A673 (cell line): ENCODE data around the gene SEC63. TPM values are rescaled to one million over a fixed set of nuclear protein-coding genes. Genes with fewer than 3 reads are reported as not detected.
"Not testable (repeated sequence)": the region's sequence is repeated elsewhere in the genome, so short reads cannot be mapped to it uniquely, and the experiment has no call there.

Source experiments
- BruUV-seq: library from RNA; stranded (reverse); fragments of 400-500 nt; replicated peaks from 2 replicates; lab custom pipeline; 2021; lab: Mats Ljungman, UMichigan
- CTCF ChIA-PET: fragments of 300-600 bp; sonication (Branson Sonifier 250); formaldehyde crosslinking; loops from one replicate; lab custom pipeline; 2022; ENCODE audit warnings: antibody characterized with exemption; lab: Charles Lee
- POLR2A ChIA-PET: fragments of 300-600 bp; sonication (Branson Sonifier 250); formaldehyde crosslinking; loops from one replicate; lab custom pipeline; 2022; ENCODE audit warnings: antibody characterized with exemption; ENCODE audit not compliant: low non-redundant PET; lab: Charles Lee
- DNase-seq: peaks from one replicate; pipeline ENCODE4 v3.0.0-alpha.2; 2015; ENCODE audit warnings: low spot score
- H3K27ac ChIP-seq: fragments of 200-600 bp; sonication (generic); 2 replicates; pipeline ENCODE4 v1.5.1; 2016; ENCODE audit warnings: mixed run types, low read depth, mild to moderate bottlenecking, mixed read lengths, antibody characterized with exemption, low read length; ENCODE audit not compliant: poor library complexity, severe bottlenecking
- H3K27me3 ChIP-seq: fragments of 200-600 bp; sonication (generic); replicated peaks from 2 replicates; pipeline ENCODE4 v1.6.1; 2017; ENCODE audit warnings: mixed run types, low read depth, mild to moderate bottlenecking, mixed read lengths, antibody characterized with exemption, low read length; ENCODE audit not compliant: insufficient read depth, poor library complexity
- H3K36me3 ChIP-seq: fragments of 200-600 bp; sonication (generic); 2 replicates; pipeline ENCODE4 v1.6.1; 2016; ENCODE audit warnings: mixed run types, mild to moderate bottlenecking, mixed read lengths, antibody characterized with exemption, low read length; ENCODE audit not compliant: insufficient read depth, poor library complexity, severe bottlenecking
- H3K4me1 ChIP-seq: fragments of 200-600 bp; sonication (generic); 2 replicates; pipeline ENCODE4 v1.6.1; 2017; ENCODE audit warnings: mixed run types, mild to moderate bottlenecking, mixed read lengths, antibody characterized with exemption, low read length; ENCODE audit not compliant: insufficient read depth, poor library complexity, severe bottlenecking
- H3K4me3 ChIP-seq: fragments of 200-600 bp; sonication (generic); 2 replicates; pipeline ENCODE4 v1.5.1; 2016; ENCODE audit warnings: low read depth, mixed run types, mild to moderate bottlenecking, mixed read lengths, low read length; ENCODE audit not compliant: poor library complexity, severe bottlenecking
- H3K9me3 ChIP-seq: fragments of 200-600 bp; sonication (generic); 2 replicates; pipeline ENCODE4 v1.6.1; 2016; ENCODE audit warnings: mixed run types, low read depth, mild to moderate bottlenecking, mixed read lengths, antibody characterized with exemption, low read length; ENCODE audit not compliant: poor library complexity, severe bottlenecking
- EZH2 ChIP-seq: fragments of 200-600 bp; sonication (generic); IDR thresholded peaks from 2 replicates; pipeline ENCODE4 v1.6.1; 2017; ENCODE audit warnings: borderline replicate concordance, low read depth, mild to moderate bottlenecking, mixed read lengths, antibody characterized with exemption, low read length; ENCODE audit not compliant: poor library complexity, severe bottlenecking
- intact Hi-C: fragments of 100-400 bp; cut with micrococcal nuclease; formaldehyde crosslinking; loops from one replicate; pipeline ENCODE4 v1.10.0; 2022; ENCODE audit not compliant: unreplicated experiment
- total RNA-seq: library from RNA; stranded (reverse); gene quantifications from 2 replicates; pipeline ENCODE4 v1.2.3, GENCODE V29; 2021
- TF ChIP-seq, protein P1 (sequence below): fragments of 300-800, 200-600 bp; sonication (generic); conservative IDR thresholded peaks from 2 replicates; pipeline ENCODE4 v1.5.1; 2017; ENCODE audit warnings: low read depth, mild to moderate bottlenecking, antibody characterized with exemption, low read length, moderate library complexity, mixed read lengths

The SEC63 gene
- total RNA-seq, 1 experiment from 2014 or later: 159 TPM

DNA sequence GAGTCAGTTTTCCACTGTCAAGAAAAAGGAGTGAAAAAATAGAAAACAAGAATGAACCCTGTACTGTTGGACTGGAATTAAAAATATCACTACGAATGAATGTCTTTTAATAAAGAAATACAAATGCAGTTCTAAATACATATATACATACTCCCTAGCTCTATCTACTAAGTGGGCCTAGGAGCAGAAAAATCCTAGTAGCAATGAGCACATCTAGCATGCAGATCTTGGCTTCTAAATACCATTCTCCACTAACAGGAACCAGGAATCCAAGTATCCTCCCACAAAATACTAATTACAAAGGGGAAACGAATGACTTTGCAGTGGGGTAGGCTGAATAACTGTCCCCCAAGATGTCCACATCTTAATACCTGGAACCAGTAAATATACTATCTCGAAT, 25.4 kb downstream of the SEC63 start:
- Histone ChIP-seq H3K27me3 (no peaks in the 10 kb centered on the region), H3K27ac (no peak overlapping the region), H3K36me3 (no peaks in the 10 kb centered on the region), H3K4me3 (no peak overlapping the region), H3K9me3 (peaks cover 10% of the 10 kb centered on the region), H3K4me1 (no peaks in the 10 kb centered on the region)
- TF ChIP-seq, protein P1, sequence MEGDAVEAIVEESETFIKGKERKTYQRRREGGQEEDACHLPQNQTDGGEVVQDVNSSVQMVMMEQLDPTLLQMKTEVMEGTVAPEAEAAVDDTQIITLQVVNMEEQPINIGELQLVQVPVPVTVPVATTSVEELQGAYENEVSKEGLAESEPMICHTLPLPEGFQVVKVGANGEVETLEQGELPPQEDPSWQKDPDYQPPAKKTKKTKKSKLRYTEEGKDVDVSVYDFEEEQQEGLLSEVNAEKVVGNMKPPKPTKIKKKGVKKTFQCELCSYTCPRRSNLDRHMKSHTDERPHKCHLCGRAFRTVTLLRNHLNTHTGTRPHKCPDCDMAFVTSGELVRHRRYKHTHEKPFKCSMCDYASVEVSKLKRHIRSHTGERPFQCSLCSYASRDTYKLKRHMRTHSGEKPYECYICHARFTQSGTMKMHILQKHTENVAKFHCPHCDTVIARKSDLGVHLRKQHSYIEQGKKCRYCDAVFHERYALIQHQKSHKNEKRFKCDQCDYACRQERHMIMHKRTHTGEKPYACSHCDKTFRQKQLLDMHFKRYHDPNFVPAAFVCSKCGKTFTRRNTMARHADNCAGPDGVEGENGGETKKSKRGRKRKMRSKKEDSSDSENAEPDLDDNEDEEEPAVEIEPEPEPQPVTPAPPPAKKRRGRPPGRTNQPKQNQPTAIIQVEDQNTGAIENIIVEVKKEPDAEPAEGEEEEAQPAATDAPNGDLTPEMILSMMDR: no peak
- no peak for TF ChIP-seq EZH2
- ChIA-PET CTCF (no interaction called here), POLR2A (no interaction called here)
- BruUV-seq: no TSS peak
- intact Hi-C loops: no loop called here
- no peak for DNase-seq

DNA sequence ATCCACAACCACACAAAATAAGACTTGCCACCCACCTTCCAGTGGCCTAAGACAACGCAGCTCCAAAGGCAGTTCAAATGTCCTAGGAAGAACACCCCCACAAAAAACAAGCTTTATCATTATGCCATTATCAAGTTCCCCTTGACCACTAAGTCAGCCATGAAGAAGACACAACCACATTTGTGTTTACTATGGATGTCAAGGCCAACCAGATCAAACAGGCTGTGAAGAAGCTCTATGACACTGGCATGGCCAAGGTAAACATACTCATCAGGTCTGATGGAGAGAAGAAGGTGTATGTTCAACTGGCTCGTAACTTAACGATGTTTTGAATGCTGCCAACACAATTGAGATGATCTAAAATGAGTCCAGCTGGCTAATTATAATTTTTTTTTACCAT, 26.1 kb downstream of the SEC63 start:
- CTCF ChIA-PET: no interaction called here
- no TSS peak for BruUV-seq
- H3K9me3 ChIP-seq: peaks cover 10% of the 10 kb centered on the region

DNA sequence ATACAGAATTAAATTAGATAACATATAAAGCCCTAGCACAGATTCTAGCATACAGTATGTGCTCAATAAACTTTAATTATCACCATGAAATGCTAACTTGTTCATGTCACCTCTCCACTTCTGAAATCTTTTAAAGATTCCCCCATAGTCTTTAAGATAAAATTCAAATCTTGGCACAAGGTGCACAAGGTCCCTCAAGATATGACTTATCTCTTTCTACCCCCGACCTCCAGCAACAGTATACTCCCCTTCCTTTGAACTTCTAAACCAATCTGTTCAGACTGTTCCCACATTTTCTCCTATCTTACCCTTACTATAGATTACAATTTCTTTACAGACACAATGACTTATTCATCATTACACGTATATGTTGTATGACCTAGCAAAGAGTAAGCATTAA, 29.0 kb downstream of the SEC63 start:
- POLR2A ChIA-PET: no interaction called here
- Histone ChIP-seq H3K27me3 (no peaks in the 10 kb centered on the region), H3K36me3 (no peaks in the 10 kb centered on the region), H3K4me3 (no peak overlapping the region), H3K9me3 (peaks cover 10% of the 10 kb centered on the region), H3K4me1 (no peaks in the 10 kb centered on the region), H3K27ac (no peak overlapping the region)
- no peak for DNase-seq
- intact Hi-C loops: no loop called here
- TF ChIP-seq EZH2: no peak
- TSS peak; percentile 17 for BruUV-seq
- CTCF ChIA-PET: no interaction called here

More for the DNA sequence above, 26.1 kb downstream of the SEC63 start:
- DNase-seq: no peak
- TF ChIP-seq, protein P1: no peak
- TF ChIP-seq EZH2: no peak
- H3K4me1 ChIP-seq: no peaks in the 10 kb centered on the region
- no peak overlapping the region for H3K4me3 ChIP-seq
- H3K36me3 ChIP-seq: no peaks in the 10 kb centered on the region
- H3K27me3 ChIP-seq: no peaks in the 10 kb centered on the region
- POLR2A ChIA-PET: no interaction called here
- intact Hi-C loops: no loop called here
- H3K27ac ChIP-seq: no peak overlapping the region

DNA sequence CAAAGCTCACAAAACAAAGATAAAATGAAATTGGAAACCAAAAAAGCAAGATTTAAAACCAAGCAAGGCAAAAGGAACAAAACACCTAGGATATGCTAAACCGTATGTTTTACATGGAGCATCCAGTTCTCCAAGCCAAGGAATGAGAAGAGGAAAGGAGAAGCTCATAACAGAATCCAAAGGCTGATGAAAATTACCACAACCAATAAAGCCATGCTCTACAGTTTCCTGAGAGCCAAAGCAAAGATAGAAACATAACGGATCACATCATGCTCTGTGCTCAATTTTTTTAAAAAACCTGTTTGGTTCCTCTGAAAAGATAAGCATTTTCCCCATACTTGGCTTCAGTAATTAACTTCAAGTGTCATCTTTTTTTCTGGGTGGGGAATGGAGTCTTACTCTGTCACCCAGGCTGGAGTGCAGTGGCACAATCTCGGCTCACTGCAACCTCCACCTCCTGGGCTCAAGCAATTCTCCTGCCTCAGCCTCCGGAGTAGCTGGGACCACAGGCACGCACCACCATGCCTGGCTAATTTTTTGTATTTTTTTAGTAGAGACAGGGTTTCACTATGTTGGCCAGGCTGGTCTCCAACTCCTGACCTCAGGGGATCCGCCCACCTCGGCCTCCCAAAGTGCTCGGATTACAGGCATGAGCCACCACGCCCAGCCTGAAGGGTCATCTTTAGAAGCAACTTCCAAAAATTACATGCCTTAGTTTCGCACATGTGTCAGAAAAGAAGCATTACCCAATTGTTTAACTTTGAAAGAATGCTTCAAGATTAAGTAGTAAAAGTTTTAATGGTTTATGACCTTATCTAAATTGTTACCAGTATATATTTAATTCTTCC, 31.1 kb downstream of the SEC63 start:
- DNase-seq, H3K27ac ChIP-seq, H3K27me3 ChIP-seq, H3K36me3 ChIP-seq, H3K4me1 ChIP-seq, BruUV-seq, CTCF ChIA-PET, H3K4me3 ChIP-seq, H3K9me3 ChIP-seq, intact Hi-C loops: not testable (repeated sequence)
- POLR2A ChIA-PET: interaction anchor here (0.7 kb wide), 1 partner anchor 133 kb away, joined by 4 read pairs; no protein-coding TSS in a partner anchor
